ENCODE measurements around the gene KCNG4.

The KCNG4 gene

DNA sequence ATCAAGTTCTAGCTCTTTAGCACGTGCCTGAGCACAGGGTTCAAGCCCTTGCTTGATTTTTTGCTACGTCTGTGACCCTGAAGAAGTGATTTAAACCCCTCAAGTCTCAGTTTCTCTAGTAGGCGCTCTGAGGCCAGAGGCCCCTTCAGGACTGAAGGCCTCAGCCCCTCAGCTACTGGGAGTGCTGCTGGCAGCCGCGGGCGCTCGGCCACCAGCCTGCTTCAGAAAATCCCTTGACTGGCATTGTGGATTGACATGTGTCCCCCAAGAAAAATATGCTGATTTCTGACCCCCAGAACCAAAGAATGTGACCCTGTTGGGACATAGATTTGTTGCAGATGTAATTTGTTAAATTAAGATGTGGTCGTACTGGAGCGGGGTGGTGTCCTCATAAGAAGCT lies 34.7 kb upstream of the KCNG4 start:
- no peak overlapping the region for H3K4me3 ChIP-seq (ENCODE audit: control insufficient read depth, low read depth, low read length)
- TF ChIP-seq, protein P1, sequence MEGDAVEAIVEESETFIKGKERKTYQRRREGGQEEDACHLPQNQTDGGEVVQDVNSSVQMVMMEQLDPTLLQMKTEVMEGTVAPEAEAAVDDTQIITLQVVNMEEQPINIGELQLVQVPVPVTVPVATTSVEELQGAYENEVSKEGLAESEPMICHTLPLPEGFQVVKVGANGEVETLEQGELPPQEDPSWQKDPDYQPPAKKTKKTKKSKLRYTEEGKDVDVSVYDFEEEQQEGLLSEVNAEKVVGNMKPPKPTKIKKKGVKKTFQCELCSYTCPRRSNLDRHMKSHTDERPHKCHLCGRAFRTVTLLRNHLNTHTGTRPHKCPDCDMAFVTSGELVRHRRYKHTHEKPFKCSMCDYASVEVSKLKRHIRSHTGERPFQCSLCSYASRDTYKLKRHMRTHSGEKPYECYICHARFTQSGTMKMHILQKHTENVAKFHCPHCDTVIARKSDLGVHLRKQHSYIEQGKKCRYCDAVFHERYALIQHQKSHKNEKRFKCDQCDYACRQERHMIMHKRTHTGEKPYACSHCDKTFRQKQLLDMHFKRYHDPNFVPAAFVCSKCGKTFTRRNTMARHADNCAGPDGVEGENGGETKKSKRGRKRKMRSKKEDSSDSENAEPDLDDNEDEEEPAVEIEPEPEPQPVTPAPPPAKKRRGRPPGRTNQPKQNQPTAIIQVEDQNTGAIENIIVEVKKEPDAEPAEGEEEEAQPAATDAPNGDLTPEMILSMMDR (conservative IDR thresholded peaks at IDR 0.05; ENCODE audit: control insufficient read depth, insufficient read depth, low read depth, low read length), result no peak
- DNase-seq (ENCODE audit: low read depth), result no peak

DNA sequence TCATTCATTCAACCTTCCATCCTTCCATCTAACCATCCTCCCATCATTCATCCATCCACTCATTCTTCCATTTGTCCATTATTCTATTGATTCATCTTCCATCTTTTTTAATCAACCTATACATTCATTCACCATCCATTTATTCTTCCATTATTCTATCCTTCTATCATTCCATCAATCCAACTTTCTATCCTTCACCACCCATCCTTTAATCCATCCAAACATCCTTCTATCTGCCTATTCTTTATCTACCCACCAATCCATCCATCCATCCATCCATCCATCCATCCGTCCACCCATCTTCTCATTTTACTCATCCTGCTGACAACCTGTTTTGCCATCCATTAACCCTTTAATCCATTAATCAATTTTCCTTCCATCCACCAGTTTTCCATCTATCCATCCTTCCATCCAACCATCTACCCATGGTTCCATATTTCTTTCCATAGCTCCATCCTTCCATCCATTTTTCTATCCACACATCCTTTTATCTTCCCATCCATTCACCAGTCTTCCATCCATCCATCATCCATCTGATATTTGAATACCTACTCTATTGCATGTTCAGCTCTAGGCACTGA lies 33.0 kb upstream of the KCNG4 start:
- no peak for DNase-seq (ENCODE audit: low read depth)
- TF ChIP-seq, protein P1 (conservative IDR thresholded peaks at IDR 0.05; ENCODE audit: control insufficient read depth, insufficient read depth, low read depth, low read length), result no peak
- H3K4me3 ChIP-seq (ENCODE audit: control insufficient read depth, low read depth, low read length), result no peak overlapping the region

DNA sequence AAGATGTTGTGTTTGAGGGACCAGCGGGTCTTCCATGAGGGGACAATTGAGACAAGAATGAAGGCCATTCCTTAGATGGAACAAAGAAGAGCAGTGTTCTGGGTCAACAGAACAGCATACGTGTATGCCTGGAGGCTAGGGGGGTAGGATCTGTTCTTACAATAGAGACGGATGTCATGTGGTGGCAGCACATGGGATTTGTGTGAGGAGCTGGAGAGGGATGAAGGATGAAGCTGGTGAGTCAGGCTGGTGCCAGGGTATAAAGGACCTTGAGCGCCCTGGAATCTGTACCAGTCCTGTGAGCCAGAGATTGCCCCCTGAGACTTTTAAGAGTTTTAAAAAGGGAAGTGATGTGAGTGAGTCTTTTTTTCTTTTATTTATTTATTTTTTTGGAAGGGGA lies 32.1 kb upstream of the KCNG4 start:
- DNase-seq (ENCODE audit: low read depth), result no peak
- H3K4me3 ChIP-seq (ENCODE audit: control insufficient read depth, low read depth, low read length), result no peak overlapping the region
- TF ChIP-seq, protein P1 (conservative IDR thresholded peaks at IDR 0.05; ENCODE audit: control insufficient read depth, insufficient read depth, low read depth, low read length), result no peak

DNA sequence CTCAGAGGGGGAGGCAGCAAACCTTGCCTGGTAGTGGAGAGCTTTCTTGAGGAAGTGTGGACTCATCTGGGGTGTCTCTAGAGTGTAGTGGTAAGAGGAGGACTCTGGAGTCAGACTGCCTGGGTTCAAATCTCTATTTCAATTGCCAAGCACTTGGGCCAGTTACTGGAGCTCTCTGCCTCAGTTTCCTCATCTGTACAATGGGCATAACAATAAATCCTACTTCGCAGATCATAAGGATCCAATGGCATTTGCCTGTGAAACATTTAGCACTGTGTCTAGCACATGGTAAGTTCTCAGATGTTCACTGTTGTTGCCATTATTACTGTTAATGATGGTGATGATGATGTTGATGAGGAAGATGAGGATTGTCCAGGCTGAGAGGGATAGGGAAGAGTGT lies 31.2 kb upstream of the KCNG4 start:
- H3K4me3 ChIP-seq (ENCODE audit: control insufficient read depth, low read depth, low read length), result no peak overlapping the region
- TF ChIP-seq, protein P1 (conservative IDR thresholded peaks at IDR 0.05; ENCODE audit: control insufficient read depth, insufficient read depth, low read depth, low read length), result no peak
- DNase-seq (ENCODE audit: low read depth), result no peak

DNA sequence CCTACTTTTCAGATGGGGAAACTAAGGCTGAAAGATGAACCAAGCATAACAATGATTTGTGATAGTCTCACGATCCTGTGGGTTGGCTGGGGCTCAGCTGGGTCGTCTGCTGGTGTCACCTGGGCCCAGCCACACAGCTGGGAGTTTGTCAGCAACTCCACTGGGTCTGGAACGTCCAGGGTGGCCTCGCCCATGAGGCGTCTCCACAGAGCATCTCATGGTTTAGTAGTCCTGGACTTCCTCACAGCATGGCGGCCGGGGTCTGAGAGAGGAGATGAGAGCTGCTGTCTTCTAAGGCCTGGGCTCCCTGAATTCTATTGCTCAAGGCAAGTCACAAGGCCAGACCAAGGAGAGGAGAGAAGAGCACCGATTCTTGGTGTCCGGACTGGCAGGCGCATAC lies 30.7 kb upstream of the KCNG4 start:
- H3K4me3 ChIP-seq (ENCODE audit: control insufficient read depth, low read depth, low read length), result no peak overlapping the region
- DNase-seq (ENCODE audit: low read depth), result no peak
- TF ChIP-seq, protein P1 (conservative IDR thresholded peaks at IDR 0.05; ENCODE audit: control insufficient read depth, insufficient read depth, low read depth, low read length), result no peak

DNA sequence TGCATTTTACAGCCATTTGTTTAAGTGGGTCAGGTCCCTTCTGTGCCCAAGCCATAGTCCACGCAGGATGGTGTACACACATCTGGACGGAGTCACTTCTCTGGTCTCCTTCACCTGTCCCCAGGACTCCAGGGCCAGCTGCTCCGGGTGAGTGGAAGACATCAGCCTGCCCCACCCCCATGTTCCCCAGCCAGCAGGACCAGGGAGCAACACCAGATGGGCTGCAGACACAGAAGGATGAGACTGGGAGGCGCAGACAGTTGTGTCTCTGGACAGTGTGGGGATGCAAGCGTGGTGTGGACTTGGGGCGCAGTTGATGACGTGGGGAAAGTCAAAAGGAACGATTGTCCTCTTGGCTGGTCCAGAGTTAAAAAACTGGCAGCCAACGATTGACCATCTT lies 30.3 kb upstream of the KCNG4 start:
- no peak for DNase-seq (ENCODE audit: low read depth)
- no peak overlapping the region for H3K4me3 ChIP-seq (ENCODE audit: control insufficient read depth, low read depth, low read length)
- TF ChIP-seq, protein P1 (conservative IDR thresholded peaks at IDR 0.05; ENCODE audit: control insufficient read depth, insufficient read depth, low read depth, low read length), result no peak

All from fibroblast of mammary gland (primary cell).